HL-60 (cell line): Measurements from ENCODE around the gene PGA4.

Experiments
- DNase-seq, 2 experiments: peaks; one replicate each; pipeline ENCODE4 v3.0.0-alpha.2; 2010 to 2020; ENCODE audit warnings: low read depth in 1 of 2, low spot score in 1 of 2
- H3K27ac ChIP-seq: fragments of 250-450 bp; sonication (Bioruptor Pico); replicated peaks from 2 replicates; pipeline ENCODE4 v1.5.1; 2020; ENCODE audit warnings: mild to moderate bottlenecking, moderate library complexity
- H3K27me3 ChIP-seq: fragments of 250-450 bp; sonication (Bioruptor Pico); 2 replicates; pipeline ENCODE4 v1.5.1; 2021; ENCODE audit warnings: mild to moderate bottlenecking, moderate library complexity; ENCODE audit not compliant: insufficient read depth, poor library complexity, severe bottlenecking
- H3K4me3 ChIP-seq: replicated peaks from 2 replicates; pipeline ENCODE4 v1.5.1; 2011; ENCODE audit warnings: mild to moderate bottlenecking, control low read depth, low read length; ENCODE audit not compliant: insufficient read depth
- CTCF ChIP-seq: IDR thresholded peaks from one replicate; pipeline ENCODE4 v1.5.1; 2011; ENCODE audit warnings: low read length, control low read depth, inconsistent platforms; ENCODE audit not compliant: insufficient read depth
- GABPA ChIP-seq: IDR thresholded peaks from 2 replicates; pipeline ENCODE4 v1.6.1; 2012; ENCODE audit warnings: low read depth
- POLR2AphosphoS5 ChIP-seq: IDR thresholded peaks from 2 replicates; pipeline ENCODE4 v1.6.1; 2012; ENCODE audit warnings: low read depth
- REST ChIP-seq: IDR thresholded peaks from 2 replicates; pipeline ENCODE4 v1.6.1; 2012; ENCODE audit warnings: low read depth; ENCODE audit not compliant: insufficient replicate concordance
- SPI1 ChIP-seq: IDR thresholded peaks from 2 replicates; pipeline ENCODE4 v1.6.1; 2012; ENCODE audit warnings: low read depth, mild to moderate bottlenecking, borderline replicate concordance

PGA4 gene

GRCh38 chr11:61277186-61278000, 55.2 kb downstream of the PGA4 start:
- no peak for DNase-seq
- TF ChIP-seq GABPA (no peak), CTCF (no peak), SPI1 (no peak), POLR2AphosphoS5 (no peak), REST (no peak)
- H3K4me3 ChIP-seq, result no peak overlapping the region

GRCh38 chr11:61278001-61278470, 55.9 kb downstream of the PGA4 start:
- H3K27ac ChIP-seq, result no peak overlapping the region
- H3K27me3 ChIP-seq, result no peaks in the 10 kb centered on the region
- H3K4me3 ChIP-seq, result no peak overlapping the region
- TF ChIP-seq CTCF, result no peak
- no peak for TF ChIP-seq SPI1
- no peak for TF ChIP-seq REST
- no peak for TF ChIP-seq POLR2AphosphoS5
- no peak for TF ChIP-seq GABPA
- DNase-seq, result no peak

More at GRCh38 chr11:61277186-61278000, 55.2 kb downstream of the PGA4 start:
- Histone ChIP-seq H3K27ac (no peak overlapping the region), H3K27me3 (no peaks in the 10 kb centered on the region)

- H3K4me3 ChIP-seq, result no peak overlapping the region
- no peaks in the 10 kb centered on the region for H3K27me3 ChIP-seq
- DNase-seq, result no peak
- no peak overlapping the region for H3K27ac ChIP-seq
- no peak for TF ChIP-seq CTCF
- no peak for TF ChIP-seq POLR2AphosphoS5
- TF ChIP-seq REST, result no peak
- no peak for TF ChIP-seq GABPA
- no peak for TF ChIP-seq SPI1
Observed at GRCh38 chr11:61279934-61280659, 58.0 kb downstream of the PGA4 start.
